Stomach (tissue), 9 donors: ENCODE results near the gene ZNF687. TPM values are rescaled to one million over a fixed set of nuclear protein-coding genes. Genes with fewer than 3 reads are reported as not detected.

ENCODE experiments used
- DNase-seq, 2 donors: peaks; one replicate each; pipeline versions ENCODE4 v3.0.0 to v3.0.0-alpha.2; 2013 to 2019
- H3K27ac ChIP-seq, 5 donors: fragments of 200-600 bp in 4 of 5; sonication (generic) in 4 of 5; one replicate each; pipeline ENCODE4 v1.5.1; 2013 to 2019; ENCODE audit warnings: mild to moderate bottlenecking in 1 of 5, moderate library complexity in 1 of 5
- H3K27me3 ChIP-seq, 3 donors: fragments of 200-600 bp; sonication (generic); one replicate each; pipeline ENCODE4 v1.5.1; 2017 to 2019; ENCODE audit warnings: mixed run types in 1 of 3
- H3K36me3 ChIP-seq, 4 donors: fragments of 200-600 bp; sonication (generic); 1 replicate in 3 of 4; 2 replicates in 1 of 4; pipeline ENCODE4 v1.5.1; 2016 to 2019
- H3K4me1 ChIP-seq, 4 donors: fragments of 200-600 bp; sonication (generic); one replicate each; pipeline ENCODE4 v1.5.1; 2016 to 2019
- H3K4me3 ChIP-seq, 4 donors: fragments of 200-600 bp; sonication (generic) in 3 of 4; one replicate each; pipeline ENCODE4 v1.5.1; 2016 to 2019; ENCODE audit warnings: mild to moderate bottlenecking in 1 of 4
- H3K9me3 ChIP-seq, 4 donors: fragments of 200-600 bp; sonication (generic); one replicate each; pipeline ENCODE4 v1.5.1; 2016 to 2019
- CTCF ChIP-seq, 7 experiments: fragments of 450-650 bp in 4 of 7; fragments of 200-600 bp in 3 of 7; sonication (generic) in 3 of 7; IDR thresholded peaks; one replicate each; pipeline ENCODE4 v1.5.1; 2016 to 2019; ENCODE audit warnings: antibody characterized with exemption in 7 of 7, control low read depth in 2 of 7, mild to moderate bottlenecking in 1 of 7
- EP300 ChIP-seq: sonication (generic); formaldehyde crosslinking; IDR thresholded peaks from one replicate; pipeline ENCODE4 v1.6.1; 2017; ENCODE audit warnings: antibody characterized with exemption
- POLR2A ChIP-seq, 4 donors: fragments of 450-650 bp; IDR thresholded peaks; one replicate each; pipeline ENCODE4 v1.6.1; 2016; ENCODE audit warnings: antibody characterized with exemption in 4 of 4, control low read depth in 2 of 4, mild to moderate bottlenecking in 1 of 4, moderate library complexity in 1 of 4
- POLR2AphosphoS5 ChIP-seq, 3 donors: sonication (generic); formaldehyde crosslinking; IDR thresholded peaks; one replicate each; pipeline ENCODE4 v1.6.1; 2016; ENCODE audit warnings: antibody characterized with exemption in 3 of 3
- WGBS, 5 donors: extraction: QIAGEN DNeasy Blood & Tissue Kit in 3 of 5; methylation state at CpG; one replicate each; pipeline versions ENCODE4 v1.1.5 to v1.1.7; 2013 to 2018; 5-methylcytosine and 5-hydroxymethylcytosine counted together
- intact Hi-C: fragments of 100-400 bp; cut with DNase I; formaldehyde crosslinking; loops from one replicate; pipeline ENCODE4 v1.15.1; 2023; ENCODE audit warnings: low total_unique reads
- polyA plus RNA-seq, 3 donors: library from polyadenylated mRNA; stranded (reverse); fragments of 200-250 nt; gene quantifications; one replicate each; pipeline ENCODE4 v1.2.3, GENCODE V29; 2013
- total RNA-seq, 5 donors: library from RNA; depleted of rRNA; stranded (reverse); fragments of >200 nt; gene quantifications; one replicate each; pipeline versions ENCODE4 v1.1.0 to v1.2.3, GENCODE V29; 2014 to 2016
- donor health status: healthy with polysubstance abuse.
- donor health status: Bipolar disorder and iron deficiency.
- donor health status: healthy.

ZNF687 gene
- total and polyA plus RNA-seq, 8 donors: 6.8 to 59.6 (median 14.5) TPM

GRCh38 chr1:151309811-151310323 lies 27.8 kb downstream of the ZNF687 start:
- WGBS, 5 donors: 22 to 60% (median 26%) methylated on average over 7 of the region's 7 CpGs
- DNase-seq: peak in 1 of 2 donors; percentile 64
- H3K4me1 ChIP-seq: peaks cover 42 to 63% (median 58%) of the 10 kb centered on the region in 4 donors
- intact Hi-C loops: loop anchor here (10.0 kb wide), 1 partner anchor 95 kb away; no protein-coding TSS in a partner anchor
- H3K27ac ChIP-seq: peak overlapping the region; percentile 62 to 84 (median 84)
- H3K27me3 ChIP-seq: no peaks in the 10 kb centered on the region
- no peaks in the 10 kb centered on the region for H3K9me3 ChIP-seq
- peaks cover 37 to 100% (median 91%) of the 10 kb centered on the region in 4 donors for H3K36me3 ChIP-seq
- no peak overlapping the region for H3K4me3 ChIP-seq
- peak in 1 of 3 donors; percentile 11 for TF ChIP-seq POLR2AphosphoS5 (IDR thresholded peaks at IDR 0.05)
- no peak for TF ChIP-seq EP300

GRCh38 chr1:151311011-151311410 lies 28.9 kb downstream of the ZNF687 start:
- no peak overlapping the region for H3K4me3 ChIP-seq
- peaks cover 49 to 70% (median 61%) of the 10 kb centered on the region in 4 donors for H3K4me1 ChIP-seq
- H3K27me3 ChIP-seq: no peaks in the 10 kb centered on the region

GRCh38 chr1:151311589-151312331 lies 29.7 kb downstream of the ZNF687 start:
- peaks cover 49 to 70% (median 61%) of the 10 kb centered on the region in 4 donors for H3K4me1 ChIP-seq
- no peaks in the 10 kb centered on the region for H3K27me3 ChIP-seq
- no peaks in the 10 kb centered on the region for H3K9me3 ChIP-seq
- 41 to 51% (median 49%) methylated on average over 7 of the region's 7 CpGs for WGBS, 5 donors
- intact Hi-C loops: no loop called here
- no peak overlapping the region for H3K4me3 ChIP-seq
- DNase-seq: peak; percentile 67 to 71
- peak; percentile 35 to 92 (median 66) for TF ChIP-seq POLR2AphosphoS5 (IDR thresholded peaks at IDR 0.05)
- TF ChIP-seq CTCF (IDR thresholded peaks at IDR 0.05): no peak
- peaks cover 31 to 100% (median 91%) of the 10 kb centered on the region in 4 donors for H3K36me3 ChIP-seq
- H3K27ac ChIP-seq: peak overlapping the region; percentile 34 to 84 (median 84)

More at GRCh38 chr1:151311011-151311410, 28.9 kb downstream of the ZNF687 start:
- intact Hi-C loops: no loop called here
- no peak for DNase-seq
- Histone ChIP-seq H3K36me3 (peaks cover 35 to 100% (median 91%) of the 10 kb centered on the region in 4 donors), H3K9me3 (no peaks in the 10 kb centered on the region), H3K27ac (peak overlapping the region; percentile 16 to 84 (median 84))
- TF ChIP-seq POLR2A (IDR thresholded peaks at IDR 0.05) (no peak), EP300 (no peak), CTCF (IDR thresholded peaks at IDR 0.05) (no peak), POLR2AphosphoS5 (IDR thresholded peaks at IDR 0.05) (no peak)
- 57 to 73% (median 64%) methylated on average over 4 of the region's 4 CpGs for WGBS, 5 donors

- Histone ChIP-seq H3K27ac (peak overlapping the region in 4 of 5 donors; percentile 68 to 84 (median 84)), H3K4me1 (peaks cover 49 to 70% (median 61%) of the 10 kb centered on the region in 4 donors), H3K27me3 (no peaks in the 10 kb centered on the region), H3K4me3 (no peak overlapping the region), H3K9me3 (no peaks in the 10 kb centered on the region), H3K36me3 (peaks cover 24 to 100% (median 91%) of the 10 kb centered on the region in 4 donors)
- intact Hi-C loops: no loop called here
- TF ChIP-seq EP300 (no peak), CTCF (IDR thresholded peaks at IDR 0.05) (no peak), POLR2A (IDR thresholded peaks at IDR 0.05) (no peak), POLR2AphosphoS5 (IDR thresholded peaks at IDR 0.05) (no peak)
- 79 to 88% (median 83%) methylated on average over 4 of the region's 4 CpGs for WGBS, 5 donors
- no peak for DNase-seq
These were observed 30.3 kb downstream of the ZNF687 start for GRCh38 chr1:151312411-151312810.
